Measurements from ENCODE around the gene CELSR2. TPM values are rescaled to one million over a fixed set of nuclear protein-coding genes. Genes with fewer than 3 reads are reported as not detected.

Gene CELSR2
- total and polyA plus RNA-seq, 4 donors, result 1.4 to 7.9 (median 5.1) TPM

- WGBS, 2 donors, result 77 to 78% methylated on average over 9 of the region's 9 CpGs
- DNase-seq, result peak in 2 of 3 donors; percentile 36 to 52
- Histone ChIP-seq H3K9me3 (ENCODE audit: control insufficient read depth in 4 of 4, insufficient read depth in 3 of 4, low read length in 3 of 4) (no peaks in the 10 kb centered on the region), H3K4me1 (ENCODE audit: control insufficient read depth in 5 of 5, insufficient read depth in 5 of 5, low read length in 5 of 5) (peaks cover 0 to 20% (median 5%) of the 10 kb centered on the region in 5 donors), H3K4me3 (no peak overlapping the region), H3K27ac (ENCODE audit: low read depth in 1 of 2, low read length in 1 of 2) (no peak overlapping the region), H3K9ac (ENCODE audit: insufficient read depth in 1 of 2, low read length in 2 of 2) (no peak overlapping the region), H3K27me3 (ENCODE audit: control insufficient read depth in 3 of 3, insufficient read depth in 3 of 3, low read length in 2 of 3) (no peaks in the 10 kb centered on the region), H3K36me3 (ENCODE audit: control insufficient read depth in 4 of 4, insufficient read depth in 4 of 4, low read length in 4 of 4) (peaks cover 0 to 1% (median 0%) of the 10 kb centered on the region in 4 donors)
- no peak for ATAC-seq (ENCODE audit: insufficient read depth, low FRiP score)
- TF ChIP-seq CTCF (IDR thresholded peaks at IDR 0.05; ENCODE audit: control extremely low read depth, extremely low read depth), result no peak
These were observed 40.4 kb upstream of the CELSR2 start for GRCh38 chr1:109208836-109209463.

- Histone ChIP-seq H3K9me3 (ENCODE audit: control insufficient read depth in 4 of 4, insufficient read depth in 3 of 4, low read length in 3 of 4) (no peaks in the 10 kb centered on the region), H3K27me3 (ENCODE audit: control insufficient read depth in 3 of 3, insufficient read depth in 3 of 3, low read length in 2 of 3) (no peaks in the 10 kb centered on the region), H3K4me3 (no peak overlapping the region), H3K9ac (ENCODE audit: insufficient read depth in 1 of 2, low read length in 2 of 2) (no peak overlapping the region), H3K36me3 (ENCODE audit: control insufficient read depth in 4 of 4, insufficient read depth in 4 of 4, low read length in 4 of 4) (peaks cover 0 to 5% (median 0%) of the 10 kb centered on the region in 4 donors), H3K27ac (ENCODE audit: low read depth in 1 of 2, low read length in 1 of 2) (no peak overlapping the region), H3K4me1 (ENCODE audit: control insufficient read depth in 5 of 5, insufficient read depth in 5 of 5, low read length in 5 of 5) (peaks cover 0 to 22% (median 6%) of the 10 kb centered on the region in 5 donors)
- DNase-seq (no peak), ATAC-seq (ENCODE audit: insufficient read depth, low FRiP score) (no peak)
- WGBS, 2 donors, result 88 to 89% methylated on average over 8 of the region's 8 CpGs
- no peak for TF ChIP-seq CTCF (IDR thresholded peaks at IDR 0.05; ENCODE audit: control extremely low read depth, extremely low read depth)
These were observed 39.3 kb upstream of the CELSR2 start for GRCh38 chr1:109210058-109210457.

- no peak for TF ChIP-seq CTCF (IDR thresholded peaks at IDR 0.05; ENCODE audit: control extremely low read depth, extremely low read depth)
- Histone ChIP-seq H3K9ac (ENCODE audit: insufficient read depth in 1 of 2, low read length in 2 of 2) (no peak overlapping the region), H3K36me3 (ENCODE audit: control insufficient read depth in 4 of 4, insufficient read depth in 4 of 4, low read length in 4 of 4) (peaks cover 0 to 5% (median under 1%) of the 10 kb centered on the region in 4 donors), H3K4me1 (ENCODE audit: control insufficient read depth in 5 of 5, insufficient read depth in 5 of 5, low read length in 5 of 5) (peaks cover 1 to 23% (median 7%) of the 10 kb centered on the region in 5 donors), H3K27me3 (ENCODE audit: control insufficient read depth in 3 of 3, insufficient read depth in 3 of 3, low read length in 2 of 3) (no peaks in the 10 kb centered on the region), H3K27ac (ENCODE audit: low read depth in 1 of 2, low read length in 1 of 2) (peak overlapping the region; percentile 14 to 48), H3K4me3 (no peak overlapping the region), H3K9me3 (ENCODE audit: control insufficient read depth in 4 of 4, insufficient read depth in 3 of 4, low read length in 3 of 4) (no peaks in the 10 kb centered on the region)
- DNase-seq (no peak), ATAC-seq (ENCODE audit: insufficient read depth, low FRiP score) (no peak)
- 30 to 41% methylated on average over 8 to 10 of the region's 10 CpGs for WGBS, 2 donors
These were observed 36.0 kb upstream of the CELSR2 start for GRCh38 chr1:109213345-109213823.
